CD4-positive, alpha-beta T cell (primary cell): ENCODE measurements around the gene HINT2. TPM values are rescaled to one million over a fixed set of nuclear protein-coding genes. Genes with fewer than 3 reads are reported as not detected.

Experiments used
- ATAC-seq: fragments of 200-7000 bp; cut with Tn5 transposase; one replicate; pipeline ENCODE4 v1.10.0; 2022; ENCODE audit warnings: mild to moderate bottlenecking; ENCODE audit not compliant: poor library complexity
- CTCF ChIA-PET: fragments of 350-600 bp; sonication (Branson Sonifier 250); formaldehyde crosslinking; loops from one replicate; lab custom pipeline; 2021; ENCODE audit warnings: antibody characterized with exemption, inconsistent platforms; lab: Charles Lee
- POLR2A ChIA-PET: fragments of 350-600 bp; sonication (Branson Sonifier 250); formaldehyde crosslinking; loops from one replicate; lab custom pipeline; 2021; ENCODE audit warnings: antibody characterized with exemption, inconsistent platforms; lab: Charles Lee
- DNase-seq, 14 experiments: peaks; one replicate each; pipeline ENCODE4 v3.0.0-alpha.2; 2013 to 2020; ENCODE audit warnings: mixed read lengths in 2 of 14
- H3K27ac ChIP-seq, 2 donors: one replicate each; pipeline versions ENCODE4 v1.5.1 to v1.7.0; 2013; ENCODE audit warnings: low read length in 2 of 2, low read depth in 1 of 2, mild to moderate bottlenecking in 1 of 2
- H3K27me3 ChIP-seq, 2 experiments: 1 replicate in 1 of 2; 2 replicates in 1 of 2; pipeline versions ENCODE4 v1.6.1 to v1.7.0; 2013; ENCODE audit warnings: low read length in 2 of 2, control low read depth in 1 of 2, mild to moderate bottlenecking in 1 of 2, moderate library complexity in 1 of 2; ENCODE audit not compliant: insufficient read depth in 2 of 2, control insufficient read depth in 1 of 2
- H3K36me3 ChIP-seq: one replicate; pipeline ENCODE4 v1.6.1; 2013; ENCODE audit warnings: low read length, control low read depth; ENCODE audit not compliant: insufficient read depth
- H3K4me1 ChIP-seq: one replicate; pipeline ENCODE4 v1.6.1; 2013; ENCODE audit warnings: low read length, control low read depth; ENCODE audit not compliant: insufficient read depth
- H3K4me3 ChIP-seq: one replicate; pipeline ENCODE4 v1.5.1; 2013; ENCODE audit warnings: mild to moderate bottlenecking, low read length, moderate library complexity
- H3K9me3 ChIP-seq, 2 experiments: 1 replicate in 1 of 2; 2 replicates in 1 of 2; pipeline versions ENCODE4 v1.6.1 to v1.7.0; 2013; ENCODE audit warnings: low read length in 2 of 2, mild to moderate bottlenecking in 2 of 2, control low read depth in 1 of 2, moderate library complexity in 1 of 2; ENCODE audit not compliant: control insufficient read depth in 1 of 2, insufficient read depth in 1 of 2
- H3K27ac Mint-ChIP-seq: one replicate; pipeline ENCODE4 v1.8.0; 2020; ENCODE audit warnings: mixed read lengths
- H3K27me3 Mint-ChIP-seq: one replicate; pipeline ENCODE4 v1.8.0; 2021; ENCODE audit warnings: mixed read lengths
- H3K36me3 Mint-ChIP-seq: one replicate; pipeline ENCODE4 v1.8.0; 2021; ENCODE audit warnings: low read depth, mixed read lengths
- H3K4me1 Mint-ChIP-seq: one replicate; pipeline ENCODE4 v1.8.0; 2021; ENCODE audit warnings: low read depth, mixed read lengths
- H3K4me3 Mint-ChIP-seq: one replicate; pipeline ENCODE4 v1.8.0; 2020; ENCODE audit warnings: mild to moderate bottlenecking, mixed read lengths
- H3K9me3 Mint-ChIP-seq: one replicate; pipeline ENCODE4 v1.8.0; 2020; ENCODE audit warnings: mixed read lengths
- intact Hi-C, 2 experiments: fragments of 100-400 bp; cut with DNase I in 1 of 2; cut with micrococcal nuclease in 1 of 2; formaldehyde crosslinking; loops; one replicate each; pipeline versions ENCODE4 v1.15.1 to v1.9.0; 2023 to 2025; cut with DNase I, micrococcal nuclease
- total RNA-seq, 174 experiments: library from RNA in 2 of 174; stranded (reverse) in 2 of 174; gene quantifications; one replicate each; pipeline ENCODE4 v1.2.3 and lab custom pipeline; 2021 to 2026
- TF ChIP-seq, protein P1 (sequence below): fragments of 200-600 bp; IDR thresholded peaks from one replicate; pipeline ENCODE4 v1.8.0; 2022; ENCODE audit warnings: antibody characterized with exemption, mild to moderate bottlenecking

HINT2 gene
- total RNA-seq, 2 experiments from 2014 or later = 10.9 to 12.6 TPM

- ChIA-PET POLR2A (no interaction called here), CTCF (no interaction called here)
- no peak overlapping the region for H3K4me3 Mint-ChIP-seq
- DNase-seq (no peak), ATAC-seq (no peak)
- intact Hi-C loops = no loop called here
- no peaks in the 10 kb centered on the region for H3K4me1 Mint-ChIP-seq
- H3K27me3 Mint-ChIP-seq = peaks cover 23% of the 10 kb centered on the region
- no peaks in the 10 kb centered on the region for H3K36me3 ChIP-seq
- H3K36me3 Mint-ChIP-seq = no peaks in the 10 kb centered on the region
- H3K4me1 ChIP-seq = no peaks in the 10 kb centered on the region
- H3K9me3 Mint-ChIP-seq = no peaks in the 10 kb centered on the region
- no peak overlapping the region for H3K27ac ChIP-seq
- H3K4me3 ChIP-seq = no peak overlapping the region
- no peak overlapping the region for H3K27ac Mint-ChIP-seq
- TF ChIP-seq, protein P1, sequence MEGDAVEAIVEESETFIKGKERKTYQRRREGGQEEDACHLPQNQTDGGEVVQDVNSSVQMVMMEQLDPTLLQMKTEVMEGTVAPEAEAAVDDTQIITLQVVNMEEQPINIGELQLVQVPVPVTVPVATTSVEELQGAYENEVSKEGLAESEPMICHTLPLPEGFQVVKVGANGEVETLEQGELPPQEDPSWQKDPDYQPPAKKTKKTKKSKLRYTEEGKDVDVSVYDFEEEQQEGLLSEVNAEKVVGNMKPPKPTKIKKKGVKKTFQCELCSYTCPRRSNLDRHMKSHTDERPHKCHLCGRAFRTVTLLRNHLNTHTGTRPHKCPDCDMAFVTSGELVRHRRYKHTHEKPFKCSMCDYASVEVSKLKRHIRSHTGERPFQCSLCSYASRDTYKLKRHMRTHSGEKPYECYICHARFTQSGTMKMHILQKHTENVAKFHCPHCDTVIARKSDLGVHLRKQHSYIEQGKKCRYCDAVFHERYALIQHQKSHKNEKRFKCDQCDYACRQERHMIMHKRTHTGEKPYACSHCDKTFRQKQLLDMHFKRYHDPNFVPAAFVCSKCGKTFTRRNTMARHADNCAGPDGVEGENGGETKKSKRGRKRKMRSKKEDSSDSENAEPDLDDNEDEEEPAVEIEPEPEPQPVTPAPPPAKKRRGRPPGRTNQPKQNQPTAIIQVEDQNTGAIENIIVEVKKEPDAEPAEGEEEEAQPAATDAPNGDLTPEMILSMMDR = no peak
- no peaks in the 10 kb centered on the region for H3K27me3 ChIP-seq
- no peaks in the 10 kb centered on the region for H3K9me3 ChIP-seq
Observed at GRCh38 chr9:35861161-35861897, 46.5 kb upstream of the HINT2 start.

- ATAC-seq = no peak
- DNase-seq = no peak
- Mint-ChIP-seq H3K4me3 (no peak overlapping the region), H3K4me1 (no peaks in the 10 kb centered on the region), H3K9me3 (no peaks in the 10 kb centered on the region), H3K27ac (no peak overlapping the region), H3K36me3 (no peaks in the 10 kb centered on the region), H3K27me3 (peaks cover 17% of the 10 kb centered on the region)
- POLR2A ChIA-PET = no interaction called here
- H3K4me1 ChIP-seq = no peaks in the 10 kb centered on the region
- H3K27me3 ChIP-seq = no peaks in the 10 kb centered on the region
- H3K9me3 ChIP-seq = no peaks in the 10 kb centered on the region
- intact Hi-C loops = no loop called here
- H3K27ac ChIP-seq = no peak overlapping the region
- no peak overlapping the region for H3K4me3 ChIP-seq
- no peaks in the 10 kb centered on the region for H3K36me3 ChIP-seq
- TF ChIP-seq, protein P1 = no peak
- CTCF ChIA-PET = no interaction called here
Observed at GRCh38 chr9:35859990-35860339, 45.1 kb upstream of the HINT2 start.

DNA sequence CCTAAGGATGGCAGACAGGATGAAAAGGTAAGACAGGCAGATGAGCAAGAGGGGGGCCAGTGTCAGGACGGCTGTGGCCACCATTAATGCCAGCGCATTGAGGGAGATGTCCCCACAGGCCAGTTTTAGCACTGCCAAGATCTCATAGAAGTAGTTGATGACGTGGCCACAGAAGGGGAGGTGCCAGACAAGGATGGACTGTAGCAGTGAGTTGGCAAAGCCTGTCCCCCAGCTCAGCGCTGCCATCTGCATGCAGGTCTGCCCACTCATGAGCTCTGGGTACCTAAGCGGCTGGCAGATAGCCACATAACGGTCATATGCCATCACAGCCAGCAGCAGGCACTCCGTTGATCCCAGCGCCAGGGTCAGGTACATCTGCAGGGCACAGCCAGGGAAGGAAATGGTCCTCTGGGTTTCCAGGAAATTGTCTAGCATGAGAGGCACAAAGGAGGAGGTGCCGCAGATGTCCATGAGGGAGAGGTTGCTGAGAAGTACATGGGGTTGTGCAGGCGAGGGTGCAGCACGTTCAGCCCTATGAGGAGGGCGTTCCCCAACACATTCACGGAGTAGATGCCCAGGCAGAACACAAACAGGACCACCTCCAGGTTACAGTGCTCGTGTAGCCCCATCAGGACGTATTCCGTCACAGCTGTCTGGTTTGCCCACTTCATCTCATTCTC, 44.6 kb upstream of the HINT2 start:
- no peaks in the 10 kb centered on the region for H3K4me1 Mint-ChIP-seq
- Histone ChIP-seq H3K27me3 (no peaks in the 10 kb centered on the region), H3K27ac (no peak overlapping the region), H3K4me1 (no peaks in the 10 kb centered on the region), H3K4me3 (no peak overlapping the region), H3K9me3 (no peaks in the 10 kb centered on the region), H3K36me3 (no peaks in the 10 kb centered on the region)
- H3K27ac Mint-ChIP-seq = no peak overlapping the region
- ChIA-PET CTCF (no interaction called here), POLR2A (no interaction called here)
- intact Hi-C loops = no loop called here
- ATAC-seq (no peak), DNase-seq (peak in 4 of 14 experiments; percentile 14 to 58 (median 35))
- peaks cover 17% of the 10 kb centered on the region for H3K27me3 Mint-ChIP-seq
- no peaks in the 10 kb centered on the region for H3K36me3 Mint-ChIP-seq
- no peak overlapping the region for H3K4me3 Mint-ChIP-seq
- no peaks in the 10 kb centered on the region for H3K9me3 Mint-ChIP-seq
- TF ChIP-seq, protein P1 = no peak
